CD4-positive, alpha-beta T cell treated with Interleukin-4 for 4 hours (primary cell): ENCODE results near the gene EHBP1.
"Not testable (repeated sequence)": the region's sequence is repeated elsewhere in the genome, so short reads cannot be mapped to it uniquely, and the experiment has no call there.

Experiments
- DNase-seq: peaks from one replicate; pipeline ENCODE4 v3.0.0-alpha.2; 2020

The EHBP1 gene

GRCh38 chr2:62705859-62706720, 577 bp downstream of the EHBP1 start:
- DNase-seq: peak; percentile 11

GRCh38 chr2:62706721-62707521, 1.4 kb downstream of the EHBP1 start:
- DNase-seq: no peak

- no peak for DNase-seq
Observed at GRCh38 chr2:62708751-62709150, 3.2 kb downstream of the EHBP1 start.

- no peak for DNase-seq
Observed at GRCh38 chr2:62711832-62712494, 6.5 kb downstream of the EHBP1 start.

GRCh38 chr2:62713196-62713595, 7.7 kb downstream of the EHBP1 start:
- not testable (repeated sequence) for DNase-seq

- no peak for DNase-seq
Observed at GRCh38 chr2:62713837-62714236, 8.3 kb downstream of the EHBP1 start.

GRCh38 chr2:62716768-62717167, 11.3 kb downstream of the EHBP1 start:
- DNase-seq: no peak

- DNase-seq: no peak
Observed at GRCh38 chr2:62717503-62718081, 12.1 kb downstream of the EHBP1 start.

- no peak for DNase-seq
Observed at GRCh38 chr2:62718225-62718822, 12.8 kb downstream of the EHBP1 start.

- no peak for DNase-seq
Observed at GRCh38 chr2:62719757-62720156, 14.2 kb downstream of the EHBP1 start.

GRCh38 chr2:62722679-62723078, 17.2 kb downstream of the EHBP1 start:
- DNase-seq: no peak

GRCh38 chr2:62723253-62723652, 17.7 kb downstream of the EHBP1 start:
- no peak for DNase-seq

- DNase-seq: no peak
Observed at GRCh38 chr2:62724106-62724505, 18.6 kb downstream of the EHBP1 start.

GRCh38 chr2:62724886-62725711, 19.6 kb downstream of the EHBP1 start:
- peak; percentile 18 for DNase-seq

- no peak for DNase-seq
Observed at GRCh38 chr2:62725712-62726055, 20.2 kb downstream of the EHBP1 start.

GRCh38 chr2:62727259-62727867, 21.9 kb downstream of the EHBP1 start:
- DNase-seq: no peak

GRCh38 chr2:62727876-62728566, 22.5 kb downstream of the EHBP1 start:
- no peak for DNase-seq

- no peak for DNase-seq
Observed at GRCh38 chr2:62731275-62731674, 25.8 kb downstream of the EHBP1 start.

- DNase-seq: no peak
Observed at GRCh38 chr2:62732262-62732777, 26.8 kb downstream of the EHBP1 start.

GRCh38 chr2:62733546-62733945, 28.0 kb downstream of the EHBP1 start:
- DNase-seq: no peak
